T-helper 22 cell (primary cell): Measurements from ENCODE around the gene GPLD1.
A peak's percentile ranks its signal among the peaks of the same experiment; 100 is the strongest.

Source experiments
- DNase-seq: peaks from one replicate; pipeline ENCODE4 v3.0.0-alpha.2; 2020; ENCODE audit warnings: low read depth

The GPLD1 gene

DNA sequence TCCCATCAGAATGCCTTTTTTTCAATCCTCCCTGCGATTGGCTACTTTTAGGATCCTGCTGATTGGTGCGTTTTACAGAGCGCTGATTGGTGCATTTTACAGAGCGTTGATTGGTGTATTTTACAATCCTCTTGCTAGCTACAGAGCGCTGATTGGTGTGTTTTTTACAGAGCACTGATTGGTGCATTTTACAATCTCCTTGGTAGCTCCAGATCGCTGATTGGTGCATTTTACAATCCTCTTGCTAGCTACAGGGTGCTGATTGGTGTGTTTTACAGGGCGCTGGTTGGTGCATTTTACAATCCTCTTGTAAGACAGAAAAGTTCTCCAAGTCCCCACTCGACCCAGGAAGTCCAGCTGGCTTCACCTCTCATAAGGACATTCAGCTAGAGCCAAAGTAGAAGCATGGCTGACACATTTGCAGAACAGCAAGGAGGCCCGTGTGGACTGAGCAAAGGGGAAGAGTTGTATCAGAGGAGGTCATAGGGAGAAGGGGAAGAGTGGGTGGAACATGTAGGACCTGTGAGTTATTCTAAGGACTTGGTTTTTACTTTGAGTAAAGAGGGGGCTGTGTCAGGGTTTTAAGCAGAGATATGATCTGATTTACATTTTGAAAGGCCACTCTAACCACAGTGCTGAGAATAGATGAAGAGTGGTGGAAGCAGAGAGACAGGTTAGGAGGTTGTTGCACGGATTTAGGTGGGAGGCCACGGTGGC is 8.0 kb upstream of the GPLD1 start:
- no peak for DNase-seq

DNA sequence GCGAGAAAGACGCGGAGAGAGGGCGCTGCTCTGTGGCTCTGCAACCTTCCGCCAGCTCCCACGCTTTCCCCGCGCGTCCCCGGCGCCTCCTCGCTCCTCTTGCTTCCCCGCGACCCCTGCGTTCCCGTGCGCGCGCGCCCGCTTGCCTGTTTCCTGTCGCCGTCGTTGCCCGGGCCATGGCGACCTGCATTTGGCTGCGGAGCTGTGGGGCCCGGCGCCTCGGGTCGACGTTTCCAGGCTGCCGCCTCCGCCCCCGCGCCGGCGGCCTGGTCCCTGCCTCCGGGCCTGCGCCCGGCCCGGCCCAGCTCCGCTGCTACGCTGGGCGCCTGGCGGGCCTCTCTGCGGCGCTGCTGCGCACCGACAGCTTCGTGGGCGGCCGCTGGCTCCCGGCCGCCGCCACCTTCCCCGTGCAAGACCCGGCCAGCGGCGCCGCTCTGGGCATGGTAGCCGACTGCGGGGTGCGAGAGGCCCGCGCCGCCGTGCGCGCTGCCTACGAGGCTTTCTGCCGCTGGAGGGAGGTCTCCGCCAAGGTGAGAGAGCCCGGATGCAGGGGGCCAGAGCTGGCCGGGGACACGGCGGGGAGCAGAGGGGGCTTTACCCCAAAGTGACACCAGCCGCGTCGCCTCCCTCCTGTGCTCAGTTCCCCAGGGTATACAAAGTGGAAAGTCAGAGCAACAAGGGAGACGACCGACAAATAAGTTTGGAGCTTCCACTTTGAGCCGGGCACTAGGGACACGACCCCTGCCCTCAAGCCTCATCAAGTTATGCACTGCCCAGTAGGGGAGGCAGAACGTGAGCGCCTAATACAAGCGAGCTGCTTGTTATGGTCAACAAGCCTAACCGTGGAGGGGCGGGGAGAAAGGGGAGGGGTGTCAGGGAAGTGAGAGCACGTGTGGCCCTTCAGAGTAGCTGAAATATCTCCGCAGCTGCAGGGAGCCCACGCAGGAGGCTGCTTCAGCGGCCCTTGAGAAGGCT is 5.7 kb upstream of the GPLD1 start, which contains the start of gene ALDH5A1:
Gene ALDH5A1 (plus strand): TSS at position 149 of the 975 bp plus-strand sequence. CDS start 28 bp downstream, at position 177.
- peak; percentile 50 for DNase-seq

DNA sequence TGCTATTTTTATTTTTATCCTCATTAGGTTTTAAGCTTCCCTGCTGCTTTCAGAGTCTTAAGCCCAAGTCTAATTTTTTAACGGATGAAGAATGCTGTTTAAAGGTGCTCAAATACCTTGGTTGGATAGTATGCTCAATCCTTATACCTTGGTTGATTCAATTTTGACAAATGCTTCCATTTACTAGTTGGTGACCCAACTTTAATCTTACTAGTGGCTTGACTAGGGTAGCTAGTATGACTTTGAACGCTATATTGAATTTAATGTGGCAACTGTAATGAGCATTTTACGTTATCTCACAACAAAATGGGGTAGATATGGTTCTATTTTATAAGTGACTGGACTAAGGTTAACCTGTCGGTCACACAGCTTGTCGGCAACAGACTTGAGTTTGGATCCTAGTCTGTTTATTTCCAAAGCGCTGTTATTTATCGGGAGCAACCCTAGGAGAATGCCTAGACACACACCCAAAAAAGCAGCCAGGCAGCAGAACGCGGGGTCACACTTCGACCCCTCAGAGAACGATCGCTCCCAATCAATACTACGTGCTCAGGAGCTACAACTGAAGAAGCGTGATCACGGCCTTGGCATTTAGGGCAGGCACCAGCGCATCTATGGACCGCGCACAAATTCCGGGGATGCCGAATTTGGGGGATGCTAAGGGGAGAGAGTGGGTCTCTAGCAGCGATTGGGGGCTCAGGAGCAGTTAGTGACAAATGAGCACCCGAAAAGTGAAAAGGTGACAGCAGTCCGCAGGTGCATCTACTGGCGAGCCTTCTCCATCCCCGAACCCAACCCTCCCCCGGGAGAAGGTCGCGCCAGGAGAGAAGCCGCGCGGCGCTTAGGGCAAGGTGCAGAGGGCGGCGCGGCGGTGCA is 4.8 kb upstream of the GPLD1 start:
- no peak for DNase-seq

DNA sequence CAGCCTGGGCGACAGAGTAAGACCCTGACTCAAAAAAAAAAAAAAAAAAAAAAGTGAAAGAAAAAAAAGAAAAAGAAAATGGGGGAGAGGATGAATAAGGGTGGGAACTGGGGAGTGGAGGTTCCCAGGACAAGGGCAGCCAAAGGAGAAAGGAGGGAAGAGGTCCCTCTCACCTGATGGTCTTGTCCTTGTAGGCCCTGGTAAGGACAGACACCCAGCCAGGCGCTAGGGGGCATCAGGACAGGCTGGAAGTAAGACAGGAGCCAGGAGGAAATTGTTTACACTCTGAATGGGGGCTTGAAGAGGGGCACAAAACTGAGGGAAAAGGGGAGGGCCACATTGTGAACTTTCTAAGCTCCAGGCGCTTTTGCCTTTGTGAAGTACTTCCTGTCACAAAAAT is 3.1 kb upstream of the GPLD1 start:
- no peak for DNase-seq

DNA sequence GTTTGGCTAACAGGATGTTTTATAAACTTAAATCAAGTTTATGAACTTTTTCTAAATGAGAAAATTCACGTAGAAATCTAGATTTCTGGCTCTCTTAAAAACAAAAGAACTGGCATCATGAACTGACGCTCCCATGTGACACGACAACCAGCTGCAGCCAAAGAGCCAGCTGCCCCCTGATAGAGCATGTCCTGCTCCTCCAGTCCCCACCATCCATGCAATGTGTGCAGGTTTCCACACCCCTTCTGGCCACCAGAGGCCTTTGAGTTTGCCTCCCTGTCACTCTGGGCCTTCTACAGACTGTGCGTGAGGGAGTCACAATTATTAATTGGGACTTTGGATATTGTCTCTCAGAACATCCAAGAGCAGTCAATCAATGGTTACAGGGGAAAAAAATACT is 1.6 kb upstream of the GPLD1 start:
- no peak for DNase-seq

DNA sequence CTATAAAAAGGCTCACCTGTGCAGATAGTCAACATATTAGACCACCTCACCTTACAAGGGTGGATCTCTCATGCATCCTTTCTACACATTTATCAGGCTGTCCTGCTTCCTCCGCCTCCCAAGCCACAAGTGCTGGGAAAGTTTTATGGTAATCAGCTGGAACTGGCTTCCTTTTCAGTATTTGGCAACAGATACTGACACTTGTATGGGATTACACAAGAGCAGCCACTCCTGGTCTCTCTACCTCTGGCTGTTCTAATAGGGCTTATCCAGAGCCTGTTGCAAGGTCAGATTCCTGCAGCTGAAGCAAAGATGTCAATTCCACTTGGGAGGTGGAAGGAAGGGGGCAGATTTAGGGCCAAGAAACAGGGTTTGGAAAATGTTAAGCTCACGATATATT is 503 bp upstream of the GPLD1 start:
- no peak for DNase-seq

DNA sequence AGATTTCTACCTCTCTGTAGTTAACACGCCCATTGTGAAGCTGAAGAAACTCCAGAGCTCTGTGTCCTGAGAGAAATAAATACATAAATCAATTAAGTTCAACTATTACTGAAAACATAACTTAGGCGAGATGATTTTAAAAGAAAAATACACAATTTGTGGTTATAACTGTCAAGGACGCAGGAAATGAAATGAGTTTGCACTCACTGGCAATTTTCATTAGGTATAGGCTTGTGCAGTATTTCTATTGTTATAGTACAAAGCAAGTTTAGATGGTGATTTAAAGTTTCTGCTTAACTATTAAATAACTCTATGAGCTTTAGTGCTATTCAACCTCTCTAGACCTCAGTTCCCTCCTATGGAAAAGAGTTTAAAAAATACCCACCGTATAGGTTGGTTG is 3.3 kb downstream of the GPLD1 start:
- DNase-seq: no peak

DNA sequence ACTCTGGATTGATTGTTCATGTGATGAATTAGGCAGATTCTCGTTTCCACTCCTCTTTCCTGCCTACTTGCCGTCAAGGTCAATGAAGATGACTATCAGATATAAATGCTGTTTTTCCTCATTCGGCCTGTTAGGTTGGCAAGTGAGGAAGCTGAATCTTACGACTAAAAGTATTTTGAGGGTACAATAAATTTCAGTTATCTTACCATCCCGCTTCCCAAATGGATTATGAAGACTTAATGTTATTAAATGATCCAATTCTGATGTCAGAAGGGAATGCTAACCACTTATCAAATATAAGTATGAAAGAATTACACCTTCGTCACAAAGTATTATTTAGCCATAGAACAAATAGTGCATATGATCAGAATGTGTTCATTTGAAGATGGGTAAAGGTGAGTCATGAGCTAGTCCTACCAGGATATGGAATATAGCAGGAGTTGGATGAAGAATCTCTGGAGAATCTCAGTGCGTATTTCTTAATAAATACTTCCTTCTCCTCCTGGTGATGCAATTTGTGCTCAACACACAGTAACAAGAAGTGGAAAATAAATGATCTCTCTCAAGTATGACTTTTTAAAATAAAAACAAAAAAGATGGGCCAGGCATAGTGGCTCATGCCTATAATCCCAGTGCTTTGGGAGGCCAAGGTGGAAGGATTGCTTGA is 4.6 kb downstream of the GPLD1 start:
- DNase-seq: no peak

DNA sequence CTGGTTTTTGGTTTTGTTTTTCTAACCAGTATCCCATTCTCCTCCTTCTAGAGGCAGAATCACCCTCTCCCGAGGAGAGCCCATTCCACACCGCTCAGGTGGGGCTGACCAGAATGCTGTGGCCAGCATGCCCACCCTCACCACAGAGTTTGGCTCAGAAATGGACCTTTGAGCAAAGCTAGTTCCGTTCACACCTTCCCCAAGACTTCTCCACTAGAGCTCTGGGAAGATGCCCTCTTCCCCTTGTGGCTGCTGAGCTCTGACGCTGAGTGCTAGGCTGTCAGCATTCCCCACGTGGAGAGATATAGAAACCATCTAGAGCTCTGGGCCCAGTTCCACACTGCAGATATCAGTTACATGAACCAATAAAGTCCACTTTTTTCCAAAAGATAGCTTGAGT is 7.9 kb downstream of the GPLD1 start:
- no peak for DNase-seq

DNA sequence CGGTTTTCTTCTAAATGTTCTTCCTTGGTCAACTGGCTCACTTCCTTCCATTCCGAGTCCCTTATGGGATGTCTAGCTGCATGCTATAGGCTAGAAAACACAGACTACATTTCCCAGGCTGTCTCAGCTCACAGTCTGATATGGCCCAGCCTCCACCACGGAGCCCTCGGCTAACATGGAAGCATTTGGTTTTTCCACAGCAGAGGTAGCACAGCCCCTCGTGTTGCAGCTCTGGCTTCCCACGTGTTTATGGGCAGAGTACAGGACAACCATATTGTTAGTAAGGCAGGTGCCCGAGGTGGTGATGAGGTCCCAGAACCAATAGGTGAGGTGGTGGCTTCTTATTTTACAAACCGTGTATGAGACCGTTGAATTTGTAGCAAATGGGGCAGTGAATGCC is 8.7 kb downstream of the GPLD1 start:
- no peak for DNase-seq

DNA sequence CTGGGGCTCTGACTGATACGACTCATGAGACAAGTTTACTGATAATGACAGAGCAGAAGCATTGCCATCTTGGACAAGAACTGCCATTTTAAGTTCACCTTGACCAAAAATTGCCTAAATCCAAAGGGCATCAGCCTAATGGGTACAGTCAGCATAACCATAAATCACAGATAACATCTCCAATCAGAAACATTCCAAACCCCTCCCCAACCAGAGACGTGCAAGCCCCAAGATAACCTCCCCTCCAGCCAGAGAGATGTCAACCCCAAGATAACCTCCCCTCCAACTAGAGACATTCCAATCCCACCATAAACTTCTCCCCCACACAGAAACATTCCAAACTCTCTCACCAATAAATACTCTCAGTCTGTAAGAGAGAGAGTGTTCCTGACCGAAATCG is 10.5 kb downstream of the GPLD1 start:
- DNase-seq: no peak

DNA sequence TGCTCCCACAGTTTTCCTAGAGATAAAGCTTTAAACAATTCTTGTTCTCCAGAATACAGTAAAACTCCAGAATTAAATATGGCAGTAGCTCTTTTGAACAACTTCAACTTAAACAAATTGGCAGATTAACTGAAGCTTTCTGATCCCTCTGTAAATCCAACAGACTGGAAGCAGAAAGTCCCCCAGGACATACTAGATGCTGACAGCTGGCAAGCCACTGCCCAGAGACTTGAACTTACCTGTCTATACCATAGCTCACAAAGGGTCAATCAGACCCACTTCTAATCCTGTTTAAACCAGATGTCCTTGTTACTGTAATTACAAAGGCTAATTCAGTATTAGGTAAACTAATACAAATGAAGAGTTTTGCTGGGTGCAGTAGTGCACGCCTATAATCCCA is 12.3 kb downstream of the GPLD1 start:
- no peak for DNase-seq

DNA sequence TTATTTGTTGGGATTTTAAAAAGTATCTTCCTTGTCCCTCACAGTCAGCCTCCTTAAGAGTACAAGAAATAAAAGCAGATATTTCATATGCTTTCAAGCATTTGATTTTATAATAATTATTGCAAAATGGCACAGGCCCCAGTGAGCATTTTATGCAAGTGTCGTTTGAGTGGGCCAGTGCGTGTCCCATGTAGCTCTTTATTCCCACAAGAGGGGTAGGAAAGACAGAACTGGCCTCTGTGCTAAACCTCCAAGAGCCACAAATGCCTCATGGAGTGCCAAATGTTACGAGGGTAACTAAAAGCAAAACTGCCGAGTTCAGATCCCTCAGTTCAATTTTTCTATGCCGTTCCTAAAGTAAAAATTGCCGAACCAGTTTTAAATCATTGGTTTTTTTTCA is 12.7 kb downstream of the GPLD1 start:
- DNase-seq: no peak

DNA sequence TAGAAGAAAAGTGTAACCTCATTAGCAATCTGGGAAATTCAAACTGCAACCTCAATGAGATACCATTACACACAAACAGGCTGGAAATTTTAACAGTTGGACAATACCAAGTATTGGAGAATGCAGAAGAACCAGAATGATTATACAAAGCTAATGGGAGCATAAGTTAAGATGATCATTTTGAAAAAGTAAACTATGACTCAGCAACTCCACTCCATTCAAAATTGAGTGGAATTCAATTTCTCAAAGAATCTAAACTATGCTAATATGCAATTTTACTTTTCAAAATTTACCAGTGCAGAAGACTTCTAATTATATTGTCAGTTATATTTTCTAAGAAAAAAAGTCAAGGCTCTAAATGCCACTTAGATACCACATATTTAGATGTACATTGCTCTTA is 17.2 kb downstream of the GPLD1 start:
- no peak for DNase-seq

DNA sequence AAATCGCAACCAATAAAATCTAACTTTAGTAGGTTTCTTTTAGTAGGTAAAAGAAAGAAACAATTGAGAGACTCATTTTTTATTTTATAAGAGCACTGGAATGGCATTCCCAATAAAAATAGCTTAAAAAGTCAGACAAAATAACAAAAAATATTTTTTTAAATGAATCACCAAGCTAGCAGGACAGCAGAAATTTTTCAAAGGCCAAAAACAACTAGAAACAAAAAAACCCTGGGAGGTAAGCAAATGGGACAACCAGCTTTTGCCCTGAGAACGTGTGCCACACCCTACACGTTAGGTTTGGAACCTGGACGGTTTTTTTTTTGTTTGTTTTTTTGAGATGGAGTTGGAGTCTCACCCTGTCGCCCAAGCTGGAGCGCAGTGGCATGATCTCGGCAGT is 19.6 kb downstream of the GPLD1 start:
- DNase-seq: no peak

DNA sequence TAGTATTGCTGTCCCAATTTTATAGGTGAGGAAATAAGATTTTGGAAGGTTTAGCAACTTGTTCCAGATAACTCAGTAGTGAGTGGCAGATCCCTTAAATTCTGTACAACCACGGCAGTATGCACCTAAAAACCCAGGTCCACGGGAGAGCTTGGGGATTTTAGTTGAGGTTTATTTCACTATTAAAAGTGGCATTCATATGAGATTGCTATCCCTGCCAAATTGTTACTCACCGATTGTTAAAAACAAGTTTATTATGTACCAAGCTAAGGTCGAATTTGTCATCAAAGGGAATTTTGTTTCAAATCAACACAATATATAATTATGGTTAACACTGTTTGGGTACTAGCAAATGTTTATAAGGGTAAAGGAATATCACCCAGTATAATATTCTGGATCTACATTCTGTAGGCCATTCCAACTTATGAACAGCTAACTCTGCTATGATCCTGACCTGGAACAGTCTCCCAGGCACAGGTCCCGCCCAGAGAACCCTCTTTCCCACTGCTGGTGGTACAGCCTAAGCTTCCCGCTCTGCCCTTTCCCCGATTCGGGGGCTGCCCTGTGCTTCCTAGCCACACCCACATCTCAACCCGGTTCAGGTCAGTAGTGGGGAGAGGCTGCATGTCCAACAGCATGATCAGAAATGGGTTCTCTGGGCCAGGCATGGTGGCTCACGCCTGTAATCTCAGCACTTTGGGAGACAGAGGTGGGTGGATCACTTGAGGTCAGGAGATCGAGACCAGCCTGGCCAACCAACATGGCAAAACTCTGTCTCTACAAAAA is 24.9 kb downstream of the GPLD1 start:
- DNase-seq: no peak

DNA sequence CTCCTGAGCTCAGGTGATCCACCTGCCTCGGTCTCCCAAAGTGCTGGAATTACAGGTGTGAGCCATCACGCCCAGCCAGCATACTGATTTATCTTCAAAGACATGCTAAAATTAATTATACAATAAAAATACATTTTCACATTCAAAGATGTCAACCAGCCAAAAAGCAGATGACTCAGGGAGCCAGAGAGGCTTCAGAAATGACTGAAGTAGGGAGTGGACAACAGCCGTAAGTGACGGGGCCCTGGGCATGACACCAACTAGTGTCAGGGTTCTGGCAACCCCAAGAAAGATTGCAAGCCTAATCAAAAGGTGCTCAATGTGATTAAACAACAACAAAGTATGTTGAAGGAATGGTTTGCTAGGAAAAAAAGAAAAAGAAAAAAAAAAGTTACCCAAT is 28.4 kb downstream of the GPLD1 start:
- no peak for DNase-seq

DNA sequence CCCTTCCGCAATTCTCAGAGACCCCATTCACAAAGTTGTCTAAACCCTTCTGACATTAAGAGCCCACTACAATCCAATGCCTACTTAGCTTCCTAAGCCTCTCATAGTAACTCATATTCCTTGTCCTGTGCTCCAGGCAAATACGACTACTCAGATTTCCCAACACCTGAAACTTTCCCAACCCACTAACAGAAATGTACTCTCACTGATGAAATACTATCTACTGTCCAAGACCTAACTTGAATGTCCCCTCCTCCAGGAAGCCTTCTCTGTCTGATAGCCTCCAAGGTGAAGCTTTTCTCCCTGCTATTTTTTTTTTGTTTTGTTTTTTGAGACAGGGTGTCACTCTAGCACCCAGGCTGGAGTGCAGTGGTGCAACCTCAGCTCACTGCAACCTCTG is 30.4 kb downstream of the GPLD1 start:
- DNase-seq: no peak

DNA sequence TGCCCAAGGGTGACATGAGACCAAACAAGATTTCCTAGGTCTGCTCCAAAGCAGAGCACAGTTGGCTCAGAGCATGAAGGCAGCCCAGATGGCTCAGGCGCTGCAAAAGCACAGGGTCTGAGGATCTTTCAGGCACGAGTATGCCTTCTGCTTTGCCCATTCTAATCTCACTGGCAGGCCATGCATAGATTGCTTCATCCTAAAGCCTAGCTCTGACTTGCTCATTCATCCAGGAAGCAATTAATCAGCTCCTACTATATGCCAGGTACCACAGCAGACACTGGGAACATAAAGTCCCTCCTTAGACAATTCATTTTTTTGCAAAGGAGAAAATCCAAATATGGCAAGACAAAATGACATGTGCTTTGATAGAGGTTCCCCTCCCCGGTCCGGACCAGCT is 31.2 kb downstream of the GPLD1 start:
- no peak for DNase-seq

DNA sequence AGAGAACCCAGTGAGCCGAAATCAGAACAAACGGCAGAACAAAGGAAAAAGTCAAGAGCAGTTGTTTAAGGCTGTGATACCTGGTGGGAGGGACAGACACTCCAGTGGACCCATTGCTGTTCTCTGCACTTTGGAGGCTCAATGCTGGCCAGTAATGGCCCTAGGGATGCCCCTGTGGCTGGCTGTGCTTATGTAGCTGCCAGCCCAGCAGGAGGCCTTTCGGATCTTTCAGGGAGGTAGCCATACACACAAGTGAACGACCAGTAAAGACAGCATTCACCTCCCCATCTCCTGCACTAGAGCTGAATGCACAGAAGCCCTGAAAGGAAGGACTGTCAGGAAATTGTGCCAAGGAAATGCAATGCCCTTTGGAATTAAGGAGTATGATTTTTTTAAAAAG is 34.3 kb downstream of the GPLD1 start:
- DNase-seq: no peak

DNA sequence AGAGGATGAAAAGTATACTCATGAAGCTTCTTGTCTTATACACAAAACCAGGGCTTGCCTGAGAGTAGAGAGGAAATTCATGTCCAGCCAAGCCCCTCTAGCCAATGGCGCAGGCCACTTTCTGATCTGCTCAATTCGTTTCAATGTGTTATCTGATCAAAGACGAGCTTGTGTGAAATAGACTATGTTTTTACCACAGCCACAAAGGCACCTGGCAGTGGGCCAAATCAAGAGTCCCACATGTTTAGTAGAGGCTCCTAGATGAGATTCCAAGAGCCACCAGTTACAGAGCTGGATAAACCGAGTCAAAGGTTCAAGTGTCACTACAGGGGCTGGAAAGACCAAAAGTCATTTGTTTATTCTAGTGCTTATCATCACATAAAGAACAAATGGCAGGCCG is 34.9 kb downstream of the GPLD1 start:
- DNase-seq: no peak
